Neural progenitor cell (in vitro differentiated cells): ENCODE measurements around the gene UCP3.

Experiments used
- EZH2 ChIP-seq: fragments of 200-600 bp; sonication (generic); IDR thresholded peaks from 2 replicates; pipeline ENCODE4 v1.6.1; 2017; ENCODE audit warnings: antibody characterized with exemption, mild to moderate bottlenecking, moderate library complexity
- EZH2phosphoT487 ChIP-seq: fragments of 200-600 bp; sonication (generic); IDR thresholded peaks from 2 replicates; pipeline ENCODE4 v1.6.1; 2017; ENCODE audit warnings: antibody characterized with exemption
- TF ChIP-seq, protein P1 (sequence below): fragments of 200-600 bp; sonication (generic); IDR thresholded peaks from 2 replicates; pipeline ENCODE4 v1.5.1; 2017; ENCODE audit warnings: antibody characterized with exemption, mild to moderate bottlenecking

DNA sequence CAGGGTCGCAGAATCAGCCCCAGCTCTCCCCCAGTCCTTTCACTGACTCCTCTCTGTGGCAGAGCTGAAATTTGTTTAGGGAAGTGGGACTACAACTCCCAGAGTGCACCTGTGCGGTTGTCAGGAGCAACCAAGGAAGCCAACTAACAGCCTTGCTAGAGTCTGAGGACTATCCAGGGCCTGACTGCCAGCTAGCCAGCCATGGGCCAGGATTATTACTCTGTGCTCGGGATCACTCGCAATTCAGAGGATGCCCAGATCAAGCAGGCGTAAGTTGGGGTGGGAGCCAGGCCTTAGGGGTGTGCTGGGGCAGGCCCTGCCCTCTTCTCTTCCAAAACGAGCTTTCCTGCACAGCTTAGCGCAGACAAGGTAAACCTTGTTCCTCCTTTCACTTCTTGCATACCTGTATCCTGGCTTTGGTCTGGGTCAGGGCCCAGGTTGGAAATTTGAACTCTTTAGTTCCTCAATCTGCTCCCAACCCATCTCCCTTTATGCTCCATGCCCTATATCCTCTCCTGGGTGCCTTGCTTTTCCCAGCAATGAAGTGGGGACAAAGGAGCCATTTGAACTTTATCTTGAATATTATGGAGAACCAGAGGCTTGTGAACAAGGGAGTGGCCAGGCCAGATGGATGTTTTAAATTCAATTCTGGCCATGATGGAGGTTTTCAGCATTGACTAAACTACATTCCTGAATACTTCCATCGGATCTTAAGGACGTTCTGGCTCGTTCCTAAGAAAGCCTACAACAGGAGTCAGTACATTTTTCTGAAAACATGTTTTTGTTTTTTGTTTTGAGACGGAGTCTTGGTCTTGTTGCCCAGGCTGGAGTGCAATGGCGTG is 57.8 kb downstream of the UCP3 start, which contains the start of gene DNAJB13:
- TF ChIP-seq, protein P1, sequence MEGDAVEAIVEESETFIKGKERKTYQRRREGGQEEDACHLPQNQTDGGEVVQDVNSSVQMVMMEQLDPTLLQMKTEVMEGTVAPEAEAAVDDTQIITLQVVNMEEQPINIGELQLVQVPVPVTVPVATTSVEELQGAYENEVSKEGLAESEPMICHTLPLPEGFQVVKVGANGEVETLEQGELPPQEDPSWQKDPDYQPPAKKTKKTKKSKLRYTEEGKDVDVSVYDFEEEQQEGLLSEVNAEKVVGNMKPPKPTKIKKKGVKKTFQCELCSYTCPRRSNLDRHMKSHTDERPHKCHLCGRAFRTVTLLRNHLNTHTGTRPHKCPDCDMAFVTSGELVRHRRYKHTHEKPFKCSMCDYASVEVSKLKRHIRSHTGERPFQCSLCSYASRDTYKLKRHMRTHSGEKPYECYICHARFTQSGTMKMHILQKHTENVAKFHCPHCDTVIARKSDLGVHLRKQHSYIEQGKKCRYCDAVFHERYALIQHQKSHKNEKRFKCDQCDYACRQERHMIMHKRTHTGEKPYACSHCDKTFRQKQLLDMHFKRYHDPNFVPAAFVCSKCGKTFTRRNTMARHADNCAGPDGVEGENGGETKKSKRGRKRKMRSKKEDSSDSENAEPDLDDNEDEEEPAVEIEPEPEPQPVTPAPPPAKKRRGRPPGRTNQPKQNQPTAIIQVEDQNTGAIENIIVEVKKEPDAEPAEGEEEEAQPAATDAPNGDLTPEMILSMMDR = no peak
- TF ChIP-seq EZH2phosphoT487 (no peak), EZH2 (no peak)
